A673 (cell line): Measurements from ENCODE around the gene EHMT1. TPM values are rescaled to one million over a fixed set of nuclear protein-coding genes. Genes with fewer than 3 reads are reported as not detected.

Source experiments
- BruUV-seq: library from RNA; stranded (reverse); fragments of 400-500 nt; replicated peaks from 2 replicates; lab custom pipeline; 2021; lab: Mats Ljungman, UMichigan
- CTCF ChIA-PET: fragments of 300-600 bp; sonication (Branson Sonifier 250); formaldehyde crosslinking; loops from one replicate; lab custom pipeline; 2022; ENCODE audit warnings: antibody characterized with exemption; lab: Charles Lee
- POLR2A ChIA-PET: fragments of 300-600 bp; sonication (Branson Sonifier 250); formaldehyde crosslinking; loops from one replicate; lab custom pipeline; 2022; ENCODE audit warnings: antibody characterized with exemption; ENCODE audit not compliant: low non-redundant PET; lab: Charles Lee
- DNase-seq: peaks from one replicate; pipeline ENCODE4 v3.0.0-alpha.2; 2015; ENCODE audit warnings: low spot score
- H3K27ac ChIP-seq: fragments of 200-600 bp; sonication (generic); 2 replicates; pipeline ENCODE4 v1.5.1; 2016; ENCODE audit warnings: mixed run types, low read depth, mild to moderate bottlenecking, mixed read lengths, antibody characterized with exemption, low read length; ENCODE audit not compliant: poor library complexity, severe bottlenecking
- H3K27me3 ChIP-seq: fragments of 200-600 bp; sonication (generic); replicated peaks from 2 replicates; pipeline ENCODE4 v1.6.1; 2017; ENCODE audit warnings: mixed run types, low read depth, mild to moderate bottlenecking, mixed read lengths, antibody characterized with exemption, low read length; ENCODE audit not compliant: insufficient read depth, poor library complexity
- H3K36me3 ChIP-seq: fragments of 200-600 bp; sonication (generic); 2 replicates; pipeline ENCODE4 v1.6.1; 2016; ENCODE audit warnings: mixed run types, mild to moderate bottlenecking, mixed read lengths, antibody characterized with exemption, low read length; ENCODE audit not compliant: insufficient read depth, poor library complexity, severe bottlenecking
- H3K4me1 ChIP-seq: fragments of 200-600 bp; sonication (generic); 2 replicates; pipeline ENCODE4 v1.6.1; 2017; ENCODE audit warnings: mixed run types, mild to moderate bottlenecking, mixed read lengths, antibody characterized with exemption, low read length; ENCODE audit not compliant: insufficient read depth, poor library complexity, severe bottlenecking
- H3K4me3 ChIP-seq: fragments of 200-600 bp; sonication (generic); 2 replicates; pipeline ENCODE4 v1.5.1; 2016; ENCODE audit warnings: low read depth, mixed run types, mild to moderate bottlenecking, mixed read lengths, low read length; ENCODE audit not compliant: poor library complexity, severe bottlenecking
- H3K9me3 ChIP-seq: fragments of 200-600 bp; sonication (generic); 2 replicates; pipeline ENCODE4 v1.6.1; 2016; ENCODE audit warnings: mixed run types, low read depth, mild to moderate bottlenecking, mixed read lengths, antibody characterized with exemption, low read length; ENCODE audit not compliant: poor library complexity, severe bottlenecking
- EZH2 ChIP-seq: fragments of 200-600 bp; sonication (generic); IDR thresholded peaks from 2 replicates; pipeline ENCODE4 v1.6.1; 2017; ENCODE audit warnings: borderline replicate concordance, low read depth, mild to moderate bottlenecking, mixed read lengths, antibody characterized with exemption, low read length; ENCODE audit not compliant: poor library complexity, severe bottlenecking
- intact Hi-C: fragments of 100-400 bp; cut with micrococcal nuclease; formaldehyde crosslinking; loops from one replicate; pipeline ENCODE4 v1.10.0; 2022; ENCODE audit not compliant: unreplicated experiment
- total RNA-seq: library from RNA; stranded (reverse); gene quantifications from 2 replicates; pipeline ENCODE4 v1.2.3, GENCODE V29; 2021
- TF ChIP-seq, protein P1 (sequence below): fragments of 300-800, 200-600 bp; sonication (generic); conservative IDR thresholded peaks from 2 replicates; pipeline ENCODE4 v1.5.1; 2017; ENCODE audit warnings: low read depth, mild to moderate bottlenecking, antibody characterized with exemption, low read length, moderate library complexity, mixed read lengths

The EHMT1 gene
- total RNA-seq, 1 experiment from 2014 or later, result 115 TPM

DNA sequence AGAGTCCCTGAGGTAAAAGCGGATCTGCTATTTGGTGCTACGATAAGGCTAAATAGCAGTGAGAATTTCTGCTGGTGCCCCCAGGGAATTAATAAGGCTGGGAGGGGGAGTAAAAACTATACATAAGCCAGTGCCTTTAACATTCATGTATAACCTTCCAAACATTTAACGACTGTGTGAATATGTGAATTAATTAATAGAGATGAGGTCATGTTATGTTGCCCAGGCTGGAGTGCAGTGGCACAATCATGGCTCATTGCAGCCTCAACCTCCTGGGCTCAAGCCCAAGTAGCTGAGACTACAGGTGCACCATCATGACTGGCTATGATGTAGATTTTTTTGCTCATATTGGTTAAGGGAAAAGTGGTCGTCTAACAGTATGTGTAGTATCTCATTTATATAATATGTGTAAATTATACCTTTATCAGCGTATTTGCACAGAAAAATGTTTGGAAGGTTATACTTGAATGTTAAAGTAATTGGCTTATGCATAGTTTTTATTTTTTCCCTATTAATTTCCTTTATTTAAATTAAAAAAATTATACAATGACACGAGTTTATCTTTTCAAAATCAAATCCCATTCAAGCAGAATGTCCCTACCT lies 64.6 kb downstream of the EHMT1 start:
- H3K27me3 ChIP-seq, result no peaks in the 10 kb centered on the region
- DNase-seq, result no peak
- ChIA-PET CTCF (no interaction called here), POLR2A (no interaction called here)
- no peak overlapping the region for H3K4me3 ChIP-seq
- no peaks in the 10 kb centered on the region for H3K9me3 ChIP-seq
- BruUV-seq, result no TSS peak
- H3K36me3 ChIP-seq, result no peaks in the 10 kb centered on the region
- no peak overlapping the region for H3K27ac ChIP-seq
- peaks cover 20% of the 10 kb centered on the region for H3K4me1 ChIP-seq
- TF ChIP-seq, protein P1, sequence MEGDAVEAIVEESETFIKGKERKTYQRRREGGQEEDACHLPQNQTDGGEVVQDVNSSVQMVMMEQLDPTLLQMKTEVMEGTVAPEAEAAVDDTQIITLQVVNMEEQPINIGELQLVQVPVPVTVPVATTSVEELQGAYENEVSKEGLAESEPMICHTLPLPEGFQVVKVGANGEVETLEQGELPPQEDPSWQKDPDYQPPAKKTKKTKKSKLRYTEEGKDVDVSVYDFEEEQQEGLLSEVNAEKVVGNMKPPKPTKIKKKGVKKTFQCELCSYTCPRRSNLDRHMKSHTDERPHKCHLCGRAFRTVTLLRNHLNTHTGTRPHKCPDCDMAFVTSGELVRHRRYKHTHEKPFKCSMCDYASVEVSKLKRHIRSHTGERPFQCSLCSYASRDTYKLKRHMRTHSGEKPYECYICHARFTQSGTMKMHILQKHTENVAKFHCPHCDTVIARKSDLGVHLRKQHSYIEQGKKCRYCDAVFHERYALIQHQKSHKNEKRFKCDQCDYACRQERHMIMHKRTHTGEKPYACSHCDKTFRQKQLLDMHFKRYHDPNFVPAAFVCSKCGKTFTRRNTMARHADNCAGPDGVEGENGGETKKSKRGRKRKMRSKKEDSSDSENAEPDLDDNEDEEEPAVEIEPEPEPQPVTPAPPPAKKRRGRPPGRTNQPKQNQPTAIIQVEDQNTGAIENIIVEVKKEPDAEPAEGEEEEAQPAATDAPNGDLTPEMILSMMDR, result no peak
- no peak for TF ChIP-seq EZH2
- intact Hi-C loops, result no loop called here

DNA sequence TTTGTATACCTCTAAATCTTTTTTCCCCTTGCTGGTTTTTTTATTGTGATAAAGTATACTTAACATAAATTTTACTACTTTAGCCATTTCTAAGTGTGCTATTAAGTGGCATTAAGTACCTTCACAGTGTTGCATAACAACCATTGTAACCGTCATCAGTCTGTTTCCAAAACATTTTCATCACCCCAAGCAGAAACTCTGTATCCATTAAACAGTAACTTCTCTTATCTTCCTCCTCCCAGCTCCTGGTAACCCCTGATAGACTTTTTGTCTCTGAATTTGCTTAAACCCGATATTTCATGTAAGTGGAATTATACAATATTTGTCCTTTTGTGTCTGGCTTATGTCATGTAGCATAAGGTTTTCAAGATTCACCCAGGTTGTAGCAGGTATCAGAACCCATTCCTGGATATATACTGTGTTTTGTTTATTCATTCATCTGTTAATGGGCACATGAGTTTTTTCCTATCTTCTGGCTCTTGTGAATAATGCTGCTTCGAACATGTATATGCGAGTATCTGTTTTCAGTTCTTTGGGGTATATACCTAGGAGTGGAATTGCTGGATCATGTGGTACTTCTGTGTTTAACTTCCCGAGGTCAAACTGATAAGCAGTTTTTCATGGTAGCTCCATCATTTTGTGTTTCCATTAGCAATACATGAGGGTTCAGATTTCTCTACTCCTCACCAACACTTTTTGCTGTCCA lies 66.4 kb downstream of the EHMT1 start:
- H3K9me3 ChIP-seq, result no peaks in the 10 kb centered on the region
- ChIA-PET CTCF (no interaction called here), POLR2A (no interaction called here)
- H3K36me3 ChIP-seq, result no peaks in the 10 kb centered on the region
- H3K27ac ChIP-seq, result no peak overlapping the region
- TF ChIP-seq, protein P1, result no peak
- DNase-seq, result no peak
- no peaks in the 10 kb centered on the region for H3K27me3 ChIP-seq
- H3K4me1 ChIP-seq, result peaks cover 38% of the 10 kb centered on the region
- H3K4me3 ChIP-seq, result no peak overlapping the region
- BruUV-seq, result no TSS peak
- intact Hi-C loops, result no loop called here

DNA sequence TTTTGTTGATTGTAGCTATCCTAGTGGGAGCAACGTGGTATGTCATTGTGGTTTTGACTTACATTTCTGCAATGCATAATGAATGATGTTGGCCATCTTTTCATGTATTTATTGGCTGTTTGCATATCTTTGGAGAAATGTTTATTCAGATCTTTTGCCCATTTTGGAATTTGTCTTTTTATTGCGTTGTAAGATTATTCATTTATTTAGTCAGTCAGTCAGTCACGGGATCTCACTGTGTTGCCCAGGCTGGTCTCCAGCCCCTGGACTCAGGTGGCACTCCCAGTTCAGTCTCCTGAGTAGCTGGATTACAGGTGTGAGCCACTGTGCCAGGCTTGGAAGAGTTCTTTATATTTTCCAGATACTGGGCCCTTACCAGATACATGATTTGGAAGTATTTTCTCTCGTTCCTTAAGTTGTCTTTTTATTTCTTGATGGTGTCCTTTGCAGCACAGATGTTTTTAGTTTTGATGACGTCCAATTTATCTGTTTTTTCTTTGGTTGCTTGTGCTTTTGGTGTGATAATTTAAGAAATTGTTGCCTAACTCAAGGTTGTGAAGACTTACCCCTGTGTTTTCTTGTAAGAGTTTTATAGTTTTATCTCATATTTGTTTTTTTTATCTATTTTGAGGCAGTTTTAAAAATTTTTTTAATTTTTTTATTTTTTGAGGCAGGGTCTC lies 67.1 kb downstream of the EHMT1 start:
- TF ChIP-seq, protein P1, result no peak
- TF ChIP-seq EZH2, result no peak
- no peak for DNase-seq
- H3K27me3 ChIP-seq, result no peaks in the 10 kb centered on the region
- H3K4me1 ChIP-seq, result peaks cover 39% of the 10 kb centered on the region
- no peak overlapping the region for H3K4me3 ChIP-seq
- no TSS peak for BruUV-seq
- H3K9me3 ChIP-seq, result no peaks in the 10 kb centered on the region
- ChIA-PET POLR2A (no interaction called here), CTCF (no interaction called here)
- intact Hi-C loops, result no loop called here
- no peaks in the 10 kb centered on the region for H3K36me3 ChIP-seq
- H3K27ac ChIP-seq, result no peak overlapping the region
